GM12878 (cell line): ENCODE data around the gene NPIPA1. TPM values are rescaled to one million over a fixed set of nuclear protein-coding genes. Genes with fewer than 3 reads are reported as not detected.
"Not testable (repeated sequence)": the region's sequence is repeated elsewhere in the genome, so short reads cannot be mapped to it uniquely, and the experiment has no call there.

Experiments
- ATAC-seq: fragments of 200-7000 bp; cut with Tn5 transposase; 3 replicates; pipeline ENCODE4 v1.9.1; 2020; ENCODE audit warnings: mild to moderate bottlenecking, moderate library complexity
- BruUV-seq: library from RNA; stranded (reverse); fragments of 400-500 nt; replicated peaks from 2 replicates; lab custom pipeline; 2021; lab: Mats Ljungman, UMichigan
- CTCF ChIA-PET: fragments of 300-600 bp; sonication (Branson Sonifier 250); formaldehyde crosslinking; extraction: SDS; loops from one replicate; lab custom pipeline; 2021; ENCODE audit warnings: inconsistent platforms; lab: Yijun Ruan, JAX
- POLR2A ChIA-PET: fragments of 350-600 bp; formaldehyde crosslinking; extraction: SDS; loops from one replicate; lab custom pipeline; 2021; ENCODE audit warnings: inconsistent platforms; lab: Charles Lee
- RAD21 ChIA-PET: fragments of 300-600 bp; sonication (Branson Sonifier 250); formaldehyde crosslinking; loops from one replicate; lab custom pipeline; 2023; ENCODE audit warnings: antibody characterized with exemption; ENCODE audit not compliant: unreplicated experiment; lab: Charles Lee
- SMC1A ChIA-PET: fragments of 300-600 bp; sonication (Branson Sonifier 250); formaldehyde crosslinking; loops from one replicate; lab custom pipeline; 2023; ENCODE audit not compliant: unreplicated experiment, uncharacterized antibody; lab: Charles Lee
- DNase-seq: peaks from one replicate; pipeline ENCODE4 v3.0.0-alpha.2; 2011; ENCODE audit warnings: low read depth, low spot score
- FAIRE-seq: peaks from 3 replicates; lab custom pipeline; 2011; peaks lifted over from hg19 to GRCh38; lab: Jason Lieb, UNC
- H2AFZ ChIP-seq: 2 replicates; pipeline ENCODE4 v1.6.0; 2011; ENCODE audit warnings: low read depth, low read length, control low read depth; ENCODE audit not compliant: control insufficient read depth
- H3K27ac ChIP-seq: 2 replicates; pipeline ENCODE4 v1.5.1; 2011; ENCODE audit warnings: control low read depth; ENCODE audit not compliant: control insufficient read depth, insufficient read depth
- H3K27me3 ChIP-seq, 2 experiments: replicated peaks in 1 of 2; 2 replicates each; pipeline versions ENCODE4 v1.6.0 to v1.6.1; 2011; ENCODE audit warnings: low read length in 1 of 2; ENCODE audit not compliant: control insufficient read depth in 2 of 2, insufficient read depth in 2 of 2
- H3K36me3 ChIP-seq, 2 experiments: 2 replicates each; pipeline ENCODE4 v1.5.1; 2011; ENCODE audit warnings: low read length in 1 of 2; ENCODE audit not compliant: control insufficient read depth in 2 of 2, insufficient read depth in 2 of 2
- H3K4me1 ChIP-seq: 2 replicates; pipeline ENCODE4 v1.6.1; 2011; ENCODE audit warnings: mild to moderate bottlenecking, low read length, moderate library complexity, mixed read lengths; ENCODE audit not compliant: control insufficient read depth, insufficient read depth
- H3K4me2 ChIP-seq: 2 replicates; pipeline ENCODE4 v1.6.0; 2011; ENCODE audit warnings: control low read depth; ENCODE audit not compliant: control insufficient read depth, insufficient read depth
- H3K4me3 ChIP-seq: fragments of 200-600 bp; sonication (generic); 2 replicates; pipeline ENCODE4 v1.5.1; 2016
- H3K79me2 ChIP-seq: 2 replicates; pipeline ENCODE4 v1.6.0; 2011; ENCODE audit warnings: low read length; ENCODE audit not compliant: control insufficient read depth, insufficient read depth
- H3K9ac ChIP-seq: 2 replicates; pipeline ENCODE4 v1.8.0; 2011; ENCODE audit warnings: low read length, control low read depth, mixed read lengths; ENCODE audit not compliant: control insufficient read depth, insufficient read depth
- H3K9me3 ChIP-seq: replicated peaks from 3 replicates; pipeline ENCODE4 v1.5.1; 2011; ENCODE audit warnings: mild to moderate bottlenecking, low read length; ENCODE audit not compliant: control insufficient read depth, insufficient read depth
- H4K20me1 ChIP-seq: 2 replicates; pipeline ENCODE4 v1.6.0; 2011; ENCODE audit not compliant: control insufficient read depth, insufficient read depth
- WGBS: methylation state at CpG from one replicate; pipeline ENCODE4 v1.1.6; 2016; ENCODE audit warnings: low lambda C conversion rate; ENCODE audit not compliant: insufficient replicate concordance, insufficient coverage; ENCODE audit errors: missing lambda C conversion rate; 5-methylcytosine and 5-hydroxymethylcytosine counted together
- in situ Hi-C: fragments of 300-500 bp; cut with MboI; formaldehyde crosslinking; loops from 9 replicates; pipeline ENCODE4 v1.14.3; 2018; ENCODE audit warnings: mixed read lengths
- intact Hi-C: fragments of 100-400 bp; cut with micrococcal nuclease; formaldehyde crosslinking; loops from one replicate; pipeline ENCODE4 v1.14.2; 2022; ENCODE audit not compliant: unreplicated experiment
- polyA plus RNA-seq, 11 experiments: library from polyadenylated mRNA; depleted of rRNA in 4 of 11; unstranded in 6 of 11; stranded (reverse) in 5 of 11; fragments of >200 nt; fragmentation: Nextera tagmentation in 4 of 11; fragmentation: Illumina TruSeq in 1 of 11; extraction: Ambion mirVana in 4 of 11; extraction: Trizol in 1 of 11; gene quantifications; 1 replicate in 1 of 11; 2 replicates in 10 of 11; pipeline versions ENCODE4 v1.2.1 to v1.2.3, GENCODE V29; 2011 to 2016; ENCODE audit warnings: inconsistent platforms in 2 of 11, missing spikeins in 2 of 11, low read depth in 1 of 11
- total RNA-seq, 4 experiments: library from RNA; depleted of rRNA in 3 of 4; stranded (reverse); fragments of >200 nt in 3 of 4; fragmentation: Illumina TruSeq in 1 of 4; extraction: Trizol in 1 of 4; gene quantifications; 2 replicates each; pipeline versions ENCODE4 v1.2.1 to v1.2.3, GENCODE V29; 2013 to 2021

Gene NPIPA1
- total and polyA plus RNA-seq, 10 of the 15 experiments (the other 5 are each of a cell fraction or from before 2014, with no cell fraction given), result 7.7 to 42.9 (median 14.7) TPM

GRCh38 chr16:14896023-14896422 lies 41.2 kb upstream of the NPIPA1 start:
- POLR2A ChIA-PET, RAD21 ChIA-PET, H3K9me3 ChIP-seq, H3K4me3 ChIP-seq, intact Hi-C loops, H3K4me1 ChIP-seq, SMC1A ChIA-PET, FAIRE-seq, H3K4me2 ChIP-seq, in situ Hi-C loops, H3K27ac ChIP-seq, H3K36me3 ChIP-seq, H4K20me1 ChIP-seq, H3K79me2 ChIP-seq, H3K27me3 ChIP-seq, ATAC-seq, CTCF ChIA-PET, BruUV-seq, H2AFZ ChIP-seq, DNase-seq, H3K9ac ChIP-seq: not testable (repeated sequence)
- WGBS, result 83% methylated on average over 8 of the region's 9 CpGs

GRCh38 chr16:14897006-14897664 lies 40.1 kb upstream of the NPIPA1 start:
- H3K79me2 ChIP-seq, intact Hi-C loops, H3K9me3 ChIP-seq, FAIRE-seq, H3K4me1 ChIP-seq, H4K20me1 ChIP-seq, DNase-seq, H3K36me3 ChIP-seq, in situ Hi-C loops, H3K4me3 ChIP-seq, H3K27ac ChIP-seq, H3K4me2 ChIP-seq, SMC1A ChIA-PET, H2AFZ ChIP-seq, RAD21 ChIA-PET, H3K9ac ChIP-seq, BruUV-seq, H3K27me3 ChIP-seq, CTCF ChIA-PET, POLR2A ChIA-PET: not testable (repeated sequence)
- ATAC-seq, result peak; percentile 75
- 100% methylated on average over 1 of the region's 12 CpGs for WGBS

DNA sequence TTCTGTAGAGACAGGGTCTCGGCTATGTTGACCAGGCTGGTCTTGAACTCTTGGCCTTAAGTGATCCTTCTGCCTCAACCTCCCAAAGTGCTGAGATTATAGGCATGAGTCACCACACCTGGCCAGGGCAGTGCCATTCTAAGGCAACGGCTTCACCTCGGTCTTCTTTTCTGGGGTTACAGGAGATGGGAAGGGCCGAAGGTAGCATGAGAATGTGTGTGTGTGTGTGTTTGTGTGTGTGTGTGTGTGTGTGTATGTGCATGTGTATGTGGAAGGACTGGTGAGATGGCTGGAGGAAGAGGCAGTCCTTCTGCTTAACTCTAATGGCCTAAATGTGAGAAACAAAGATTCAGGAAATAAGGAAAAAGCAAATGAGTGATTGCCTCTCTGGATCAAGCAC lies 39.1 kb upstream of the NPIPA1 start:
- SMC1A ChIA-PET, CTCF ChIA-PET, intact Hi-C loops, POLR2A ChIA-PET, H3K9ac ChIP-seq, BruUV-seq, ATAC-seq, H4K20me1 ChIP-seq, H3K27me3 ChIP-seq, H3K4me1 ChIP-seq, H3K9me3 ChIP-seq, DNase-seq, H3K36me3 ChIP-seq, RAD21 ChIA-PET, H2AFZ ChIP-seq, FAIRE-seq, H3K79me2 ChIP-seq, H3K4me2 ChIP-seq, in situ Hi-C loops, H3K4me3 ChIP-seq, H3K27ac ChIP-seq: not testable (repeated sequence)
- WGBS, result 95% methylated on average over 3 of the region's 4 CpGs
